ENCODE data around the gene OAS1.
"Not testable (repeated sequence)": the region's sequence is repeated elsewhere in the genome, so short reads cannot be mapped to it uniquely, and the experiment has no call there.

OAS1 gene

DNA sequence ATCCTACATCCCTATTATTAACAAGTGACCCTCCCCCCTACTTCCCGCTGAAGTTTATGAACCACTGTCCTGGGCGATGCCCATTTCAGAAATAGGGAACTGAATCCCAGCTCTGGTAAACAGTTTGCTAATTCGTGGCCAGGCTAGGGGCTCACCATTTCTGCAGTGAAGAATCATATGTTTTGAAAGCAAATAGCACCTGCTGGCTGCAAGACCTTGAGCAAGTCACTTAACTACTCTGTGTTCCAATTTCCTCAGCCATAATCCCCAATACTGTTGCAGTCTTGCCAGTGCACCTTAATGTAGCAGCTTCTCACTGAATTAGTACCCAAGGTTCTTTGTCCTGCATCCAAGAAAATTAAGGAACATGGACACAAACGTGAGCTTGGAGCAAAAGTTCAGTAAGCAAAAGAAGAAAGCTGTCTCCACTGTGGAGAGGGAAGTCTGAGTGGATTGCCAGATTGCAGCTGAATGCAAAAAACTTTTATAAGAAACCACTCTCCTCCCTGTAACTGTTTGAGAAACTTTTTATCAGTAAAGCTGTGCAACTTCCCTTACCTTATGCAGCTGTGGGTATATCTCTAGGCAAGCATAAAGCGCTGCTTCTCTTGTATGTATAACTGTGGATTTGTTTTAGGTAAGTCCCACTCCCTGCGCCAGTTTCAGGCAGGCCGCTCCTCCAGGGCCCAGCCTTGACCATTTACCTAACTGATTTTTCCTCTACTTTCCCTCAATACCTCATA lies 824 bp downstream of the OAS1 start:
- no peak for TF ChIP-seq JUND (IDR thresholded peaks at IDR 0.05; ENCODE audit: low read depth)
- DNase-seq (ENCODE audit: low read depth in 1 of 2, low spot score in 1 of 2), result no peak
- in situ Hi-C loops (cut with HindIII; ENCODE audit: low pct_unique_long_range_greater_than_20kb, low sequenced_read_pairs), result no loop called here

DNA sequence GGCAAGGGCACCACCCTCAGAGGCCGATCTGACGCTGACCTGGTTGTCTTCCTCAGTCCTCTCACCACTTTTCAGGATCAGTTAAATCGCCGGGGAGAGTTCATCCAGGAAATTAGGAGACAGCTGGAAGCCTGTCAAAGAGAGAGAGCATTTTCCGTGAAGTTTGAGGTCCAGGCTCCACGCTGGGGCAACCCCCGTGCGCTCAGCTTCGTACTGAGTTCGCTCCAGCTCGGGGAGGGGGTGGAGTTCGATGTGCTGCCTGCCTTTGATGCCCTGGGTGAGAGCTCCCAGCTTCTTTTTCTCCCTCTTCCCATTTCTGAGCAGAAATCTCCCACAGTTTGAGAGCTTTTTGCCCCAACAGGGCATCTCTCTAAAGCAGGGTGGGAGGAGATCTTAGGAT lies 1.8 kb downstream of the OAS1 start:
- no peak for DNase-seq (ENCODE audit: low read depth in 1 of 2, low spot score in 1 of 2)
- in situ Hi-C loops (cut with HindIII; ENCODE audit: low pct_unique_long_range_greater_than_20kb, low sequenced_read_pairs), result no loop called here
- no peak for TF ChIP-seq JUND (IDR thresholded peaks at IDR 0.05; ENCODE audit: low read depth)

DNA sequence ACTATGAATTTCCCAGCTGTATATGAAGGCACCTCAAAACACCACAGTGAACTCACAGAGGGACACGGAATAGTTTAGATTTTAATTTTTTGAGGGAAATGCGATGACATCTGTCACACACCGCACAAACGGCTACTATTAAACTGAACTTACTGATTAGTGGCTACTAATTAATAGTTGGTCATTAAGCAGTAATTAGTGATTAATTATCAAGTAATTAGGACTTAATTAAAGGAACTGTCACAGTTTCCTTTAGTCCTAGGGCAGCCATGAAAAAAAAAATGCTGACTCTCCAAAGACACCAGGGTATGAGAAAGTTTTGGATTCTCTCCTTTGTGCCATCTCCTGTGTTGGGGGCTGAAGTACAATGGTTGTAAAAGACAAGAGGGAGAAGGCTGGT lies 2.9 kb downstream of the OAS1 start:
- no peak for DNase-seq (ENCODE audit: low read depth in 1 of 2, low spot score in 1 of 2)
- no peak for TF ChIP-seq JUND (IDR thresholded peaks at IDR 0.05; ENCODE audit: low read depth)
- in situ Hi-C loops (cut with HindIII; ENCODE audit: low pct_unique_long_range_greater_than_20kb, low sequenced_read_pairs), result no loop called here

DNA sequence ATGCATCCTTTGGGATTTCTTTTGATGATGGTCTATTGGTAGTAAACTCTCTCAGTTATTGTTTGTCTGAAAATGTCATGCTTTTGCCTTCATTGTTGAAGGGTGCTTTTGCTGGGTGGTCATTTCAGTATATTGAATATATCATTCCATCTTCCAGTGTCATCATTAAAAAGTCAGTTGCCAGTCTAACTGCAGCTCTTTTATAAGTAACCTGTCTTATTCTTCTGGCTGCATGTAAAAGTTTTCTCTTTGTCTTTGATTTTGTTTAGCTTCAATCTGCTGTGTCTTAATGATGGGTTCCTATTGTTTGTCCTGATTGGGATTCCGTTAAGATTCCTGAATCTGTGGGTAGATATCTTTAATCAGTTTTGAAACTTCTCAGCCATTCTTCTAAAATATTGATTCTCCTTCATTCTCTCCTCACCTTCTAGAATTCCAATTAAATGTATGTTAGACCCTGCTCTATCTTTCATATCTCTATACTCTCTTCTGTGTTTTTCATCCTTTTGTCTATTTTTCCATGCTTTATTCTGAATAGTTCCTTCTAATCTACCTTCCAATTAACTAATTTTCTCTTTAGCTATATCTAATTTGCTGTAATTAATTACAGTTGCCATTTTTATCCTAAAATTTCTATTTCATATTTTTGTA lies 6.4 kb downstream of the OAS1 start:
- in situ Hi-C loops (cut with HindIII; ENCODE audit: low pct_unique_long_range_greater_than_20kb, low sequenced_read_pairs), result no loop called here
- DNase-seq (ENCODE audit: low read depth in 1 of 2, low spot score in 1 of 2), result no peak
- no peak for TF ChIP-seq JUND (IDR thresholded peaks at IDR 0.05; ENCODE audit: low read depth)

DNA sequence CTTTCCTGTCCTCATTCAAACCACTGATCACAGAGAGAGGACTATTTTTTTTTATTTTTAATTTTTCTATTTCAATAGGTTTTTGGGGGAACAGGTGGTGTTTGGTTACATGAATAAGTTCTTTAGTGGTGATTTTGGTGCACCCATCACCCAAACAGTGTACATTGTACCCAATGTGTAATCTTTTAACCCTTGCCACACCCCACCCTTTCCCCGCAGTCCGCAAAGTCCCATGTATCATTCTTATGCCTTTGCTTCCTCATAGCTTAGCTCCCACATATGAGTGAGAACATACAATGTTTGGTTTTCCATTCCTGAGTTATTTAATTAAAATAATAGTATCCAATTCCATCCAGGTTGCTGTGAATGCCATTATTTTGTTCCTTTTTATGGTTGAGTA lies 7.1 kb downstream of the OAS1 start:
- DNase-seq (ENCODE audit: low read depth in 1 of 2, low spot score in 1 of 2); in situ Hi-C loops (cut with HindIII; ENCODE audit: low pct_unique_long_range_greater_than_20kb, low sequenced_read_pairs): not testable (repeated sequence)

DNA sequence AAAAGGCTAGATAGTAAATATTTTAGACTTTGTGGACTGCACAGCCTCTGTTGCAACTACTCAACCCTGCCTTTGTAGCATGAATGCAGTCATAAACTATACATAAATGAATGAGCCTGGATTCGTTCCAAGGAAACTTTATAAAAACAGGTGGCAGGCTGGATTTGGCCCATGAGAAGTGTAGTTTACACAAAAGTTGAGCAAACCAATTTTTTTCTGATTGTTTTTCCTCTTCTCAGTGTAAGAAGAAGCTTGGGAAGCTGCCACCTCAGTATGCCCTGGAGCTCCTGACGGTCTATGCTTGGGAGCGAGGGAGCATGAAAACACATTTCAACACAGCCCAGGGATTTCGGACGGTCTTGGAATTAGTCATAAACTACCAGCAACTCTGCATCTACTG lies 9.5 kb downstream of the OAS1 start:
- DNase-seq (ENCODE audit: low read depth in 1 of 2, low spot score in 1 of 2), result peak in 1 of 2 experiments; percentile 71
- TF ChIP-seq JUND (IDR thresholded peaks at IDR 0.05; ENCODE audit: low read depth), result no peak
- in situ Hi-C loops (cut with HindIII; ENCODE audit: low pct_unique_long_range_greater_than_20kb, low sequenced_read_pairs), result no loop called here

DNA sequence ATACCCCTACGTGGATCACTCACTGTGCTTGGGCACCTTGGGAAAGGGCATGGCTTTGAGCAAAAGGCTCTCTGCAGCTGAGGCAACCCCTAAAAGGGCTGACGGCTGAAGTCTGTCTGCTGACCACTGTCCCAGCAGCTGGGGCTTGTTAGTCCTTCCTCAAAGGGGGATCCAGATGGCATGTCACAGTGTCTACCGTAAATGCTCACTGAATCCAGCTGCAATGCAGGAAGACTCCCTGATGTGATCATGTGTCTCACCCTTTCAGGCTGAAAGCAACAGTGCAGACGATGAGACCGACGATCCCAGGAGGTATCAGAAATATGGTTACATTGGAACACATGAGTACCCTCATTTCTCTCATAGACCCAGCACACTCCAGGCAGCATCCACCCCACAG lies 12.4 kb downstream of the OAS1 start:
- in situ Hi-C loops (cut with HindIII; ENCODE audit: low pct_unique_long_range_greater_than_20kb, low sequenced_read_pairs), result no loop called here
- no peak for DNase-seq (ENCODE audit: low read depth in 1 of 2, low spot score in 1 of 2)
- no peak for TF ChIP-seq JUND (IDR thresholded peaks at IDR 0.05; ENCODE audit: low read depth)

DNA sequence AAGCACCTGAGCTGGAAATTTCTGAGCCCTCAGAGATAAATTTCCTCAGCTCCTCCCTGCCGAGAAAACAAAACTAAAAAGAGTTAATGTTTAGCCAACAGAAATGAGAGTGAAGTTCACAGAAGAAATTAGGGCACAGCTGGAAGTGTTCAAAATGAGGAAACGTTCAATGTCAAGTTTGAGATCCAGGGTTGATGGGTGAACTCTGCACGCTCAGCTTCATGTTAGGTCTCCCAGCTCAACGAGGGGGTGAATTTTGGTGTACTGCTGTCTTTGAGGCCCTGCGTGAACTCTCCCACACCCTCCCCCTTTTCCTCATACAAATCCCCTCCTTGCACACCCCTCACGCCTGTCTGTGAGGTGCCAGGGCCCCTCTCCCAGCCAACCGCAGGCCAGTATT lies 18.2 kb downstream of the OAS1 start:
- in situ Hi-C loops (cut with HindIII; ENCODE audit: low pct_unique_long_range_greater_than_20kb, low sequenced_read_pairs), result no loop called here
- no peak for TF ChIP-seq JUND (IDR thresholded peaks at IDR 0.05; ENCODE audit: low read depth)
- DNase-seq (ENCODE audit: low read depth in 1 of 2, low spot score in 1 of 2), result no peak

DNA sequence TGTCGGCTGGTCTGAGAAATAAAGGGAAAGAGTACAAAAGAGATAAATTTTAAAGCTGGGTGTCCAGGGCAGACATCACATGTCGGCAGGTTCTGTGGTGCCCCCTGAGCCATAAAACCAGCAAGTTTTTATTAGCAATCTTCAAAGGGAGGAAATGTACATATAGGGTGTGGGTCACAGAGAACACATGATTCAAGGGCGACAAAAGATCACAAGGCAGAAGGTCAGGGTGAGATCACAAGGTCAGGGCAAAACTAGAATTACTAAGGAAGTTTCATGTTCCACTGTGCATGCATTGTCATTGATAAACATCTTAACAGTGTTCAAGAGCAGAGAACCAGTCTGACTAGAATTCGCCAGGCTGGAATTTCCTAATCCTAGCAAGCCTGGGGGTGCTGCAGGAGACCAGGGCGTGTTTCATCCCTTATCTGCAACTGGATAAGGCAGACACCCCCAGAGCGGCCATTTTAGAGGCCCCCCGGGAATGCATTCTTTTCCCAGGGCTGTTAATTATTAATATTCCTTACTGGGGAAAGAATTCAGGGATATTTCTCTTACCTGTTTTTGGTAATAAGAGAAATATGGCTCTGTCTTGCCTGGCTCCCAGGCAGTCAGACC lies 19.8 kb downstream of the OAS1 start:
- in situ Hi-C loops (cut with HindIII; ENCODE audit: low pct_unique_long_range_greater_than_20kb, low sequenced_read_pairs), result not testable (repeated sequence)
- DNase-seq (ENCODE audit: low read depth in 1 of 2, low spot score in 1 of 2), result peak in 1 of 2 experiments; percentile 41

DNA sequence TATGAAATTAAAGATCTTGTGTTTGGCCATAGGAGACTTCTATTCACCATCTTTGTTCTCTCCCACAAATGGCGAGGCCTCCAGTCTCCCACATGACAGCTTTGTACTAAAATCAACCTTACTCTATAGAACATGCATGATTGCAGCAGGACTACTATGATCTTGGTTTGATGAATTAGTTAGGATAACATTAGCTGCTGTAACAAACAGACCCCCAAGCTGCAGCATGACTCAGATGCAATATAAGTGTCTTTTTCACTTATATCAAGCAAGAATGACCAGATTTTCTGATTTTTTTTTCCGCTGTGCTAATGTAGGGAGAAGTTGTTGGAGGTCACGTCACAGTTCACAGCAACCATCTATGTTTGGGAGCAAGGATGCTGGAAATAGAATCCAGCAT lies 20.7 kb downstream of the OAS1 start:
- TF ChIP-seq JUND (IDR thresholded peaks at IDR 0.05; ENCODE audit: low read depth), result no peak
- no peak for DNase-seq (ENCODE audit: low read depth in 1 of 2, low spot score in 1 of 2)
- in situ Hi-C loops (cut with HindIII; ENCODE audit: low pct_unique_long_range_greater_than_20kb, low sequenced_read_pairs), result no loop called here

DNA sequence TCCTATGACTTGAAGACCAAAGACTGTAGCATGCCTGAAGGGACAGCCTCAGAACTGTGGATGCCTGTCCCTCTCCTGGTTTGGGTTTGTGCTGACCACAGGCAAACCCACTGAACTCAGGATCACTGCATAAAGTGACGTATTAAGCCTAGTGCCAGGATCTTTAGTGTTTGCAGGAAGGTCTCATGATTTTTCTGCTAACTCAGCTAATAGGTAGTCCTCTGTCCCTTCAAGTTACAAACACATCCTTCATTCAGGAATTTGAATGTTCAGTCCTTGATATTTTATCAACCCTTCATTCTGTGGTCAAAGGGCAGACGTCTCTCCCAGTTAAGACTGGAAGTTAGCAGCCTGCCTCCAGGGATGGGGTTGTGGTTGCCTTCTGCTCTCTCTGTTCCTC lies 21.2 kb downstream of the OAS1 start:
- no peak for TF ChIP-seq JUND (IDR thresholded peaks at IDR 0.05; ENCODE audit: low read depth)
- no peak for DNase-seq (ENCODE audit: low read depth in 1 of 2, low spot score in 1 of 2)
- in situ Hi-C loops (cut with HindIII; ENCODE audit: low pct_unique_long_range_greater_than_20kb, low sequenced_read_pairs), result no loop called here

DNA sequence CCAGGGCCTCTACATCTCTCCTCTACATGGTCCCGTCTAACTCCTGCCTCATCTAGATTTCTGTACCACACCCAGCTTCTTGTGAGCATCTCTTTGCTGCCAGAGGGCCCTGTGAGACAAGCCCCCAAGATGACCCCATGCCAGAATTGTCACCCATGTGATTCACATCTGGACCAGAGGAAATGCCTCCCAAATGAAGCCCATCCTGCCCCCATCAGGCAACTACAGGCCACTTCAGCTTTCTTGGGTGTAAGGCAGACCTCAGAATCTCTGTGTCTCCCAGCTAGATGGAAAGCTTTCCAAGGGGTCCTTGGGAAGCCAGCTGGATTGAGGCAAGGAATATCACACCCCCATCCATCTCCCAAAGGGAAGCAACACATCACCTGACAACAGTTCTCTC lies 22.2 kb downstream of the OAS1 start:
- DNase-seq (ENCODE audit: low read depth in 1 of 2, low spot score in 1 of 2), result no peak
- TF ChIP-seq JUND (IDR thresholded peaks at IDR 0.05; ENCODE audit: low read depth), result no peak
- in situ Hi-C loops (cut with HindIII; ENCODE audit: low pct_unique_long_range_greater_than_20kb, low sequenced_read_pairs), result no loop called here

DNA sequence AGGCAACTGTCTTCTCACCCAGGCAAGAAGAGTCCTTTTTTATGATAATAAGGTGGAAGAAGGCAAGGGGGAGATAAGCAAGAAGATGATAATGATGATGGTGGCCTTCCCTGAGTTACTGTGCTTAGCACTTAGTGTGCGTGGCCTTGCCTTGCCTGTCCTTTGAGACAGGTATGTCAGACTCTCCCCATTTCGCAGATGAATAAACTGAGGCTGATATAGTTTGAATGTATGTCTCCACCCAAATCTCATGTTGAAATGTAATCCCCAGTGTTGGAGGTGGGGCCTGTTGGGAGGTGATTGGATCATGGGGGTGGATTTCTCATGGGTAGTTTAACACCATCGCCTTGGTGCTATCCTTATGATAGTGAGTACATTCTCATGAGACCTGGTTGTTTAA lies 23.0 kb downstream of the OAS1 start:
- in situ Hi-C loops (cut with HindIII; ENCODE audit: low pct_unique_long_range_greater_than_20kb, low sequenced_read_pairs), result no loop called here
- no peak for DNase-seq (ENCODE audit: low read depth in 1 of 2, low spot score in 1 of 2)
- TF ChIP-seq JUND (IDR thresholded peaks at IDR 0.05; ENCODE audit: low read depth), result no peak

All from T47D (cell line).